Adrenal gland (tissue), 5 donors: ENCODE measurements around the gene MAN1A1.

ENCODE experiments used
- POLR2A ChIP-seq, 2 donors: fragments of 450-650 bp; IDR thresholded peaks; one replicate each; pipeline ENCODE4 v1.6.1; 2017; ENCODE audit warnings: antibody characterized with exemption in 2 of 2, mild to moderate bottlenecking in 2 of 2, moderate library complexity in 1 of 2
- TF ChIP-seq, protein P1 (sequence below), 6 experiments: fragments of 450-650 bp in 4 of 6; fragments of 200-600 bp in 2 of 6; sonication (generic) in 1 of 6; IDR thresholded peaks; 1 replicate in 5 of 6; 2 replicates in 1 of 6; pipeline versions ENCODE4 v1.5.1 to v1.8.0; 2016 to 2021; ENCODE audit warnings: antibody characterized with exemption in 6 of 6, mild to moderate bottlenecking in 2 of 6, moderate library complexity in 1 of 6
- donor health status: DM: no; HTN: no; CAD: no.

DNA sequence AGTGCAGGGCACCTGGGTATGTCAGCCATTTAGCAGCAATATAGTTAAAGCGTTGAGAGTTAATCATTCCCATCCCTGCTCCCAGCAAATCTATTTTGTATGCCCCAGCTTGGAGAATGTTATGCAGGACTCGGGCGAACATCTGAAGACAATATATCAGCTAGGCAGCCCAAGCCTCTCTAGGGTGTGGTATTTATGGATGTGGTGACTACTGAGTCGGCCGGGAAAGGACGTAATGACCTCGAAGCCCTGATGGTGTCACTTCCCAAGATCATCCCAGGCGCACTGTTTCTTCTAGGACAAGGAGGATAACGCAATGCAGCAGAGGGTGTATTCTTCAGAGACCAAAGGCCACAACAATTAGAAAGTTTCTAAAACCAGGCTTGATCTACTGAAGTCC is 207.5 kb downstream of the MAN1A1 start:
- no peak for TF ChIP-seq POLR2A (IDR thresholded peaks at IDR 0.05)
- TF ChIP-seq, protein P1, sequence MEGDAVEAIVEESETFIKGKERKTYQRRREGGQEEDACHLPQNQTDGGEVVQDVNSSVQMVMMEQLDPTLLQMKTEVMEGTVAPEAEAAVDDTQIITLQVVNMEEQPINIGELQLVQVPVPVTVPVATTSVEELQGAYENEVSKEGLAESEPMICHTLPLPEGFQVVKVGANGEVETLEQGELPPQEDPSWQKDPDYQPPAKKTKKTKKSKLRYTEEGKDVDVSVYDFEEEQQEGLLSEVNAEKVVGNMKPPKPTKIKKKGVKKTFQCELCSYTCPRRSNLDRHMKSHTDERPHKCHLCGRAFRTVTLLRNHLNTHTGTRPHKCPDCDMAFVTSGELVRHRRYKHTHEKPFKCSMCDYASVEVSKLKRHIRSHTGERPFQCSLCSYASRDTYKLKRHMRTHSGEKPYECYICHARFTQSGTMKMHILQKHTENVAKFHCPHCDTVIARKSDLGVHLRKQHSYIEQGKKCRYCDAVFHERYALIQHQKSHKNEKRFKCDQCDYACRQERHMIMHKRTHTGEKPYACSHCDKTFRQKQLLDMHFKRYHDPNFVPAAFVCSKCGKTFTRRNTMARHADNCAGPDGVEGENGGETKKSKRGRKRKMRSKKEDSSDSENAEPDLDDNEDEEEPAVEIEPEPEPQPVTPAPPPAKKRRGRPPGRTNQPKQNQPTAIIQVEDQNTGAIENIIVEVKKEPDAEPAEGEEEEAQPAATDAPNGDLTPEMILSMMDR (IDR thresholded peaks at IDR 0.05) = no peak
